ENCODE measurements around the gene NAPEPLD.
"Not testable (repeated sequence)": the region's sequence is repeated elsewhere in the genome, so short reads cannot be mapped to it uniquely, and the experiment has no call there.

Gene NAPEPLD

GRCh38 chr7:103148994-103149807, at the start of gene NAPEPLD:
TSS of gene NAPEPLD (minus strand) at chr7:103149099. CDS start at chr7:103128776, 20,323 bp downstream.
- DNase-seq, result peak; percentile 94

GRCh38 chr7:103198079-103198478, 49.2 kb upstream of the NAPEPLD start:
- not testable (repeated sequence) for DNase-seq

- not testable (repeated sequence) for DNase-seq
Observed at GRCh38 chr7:103195364-103195763, 46.5 kb upstream of the NAPEPLD start.

GRCh38 chr7:103172415-103173146, 23.7 kb upstream of the NAPEPLD start:
- not testable (repeated sequence) for DNase-seq

- not testable (repeated sequence) for DNase-seq
Observed at GRCh38 chr7:103171695-103172414, 23.0 kb upstream of the NAPEPLD start.

GRCh38 chr7:103166921-103167544, 18.1 kb upstream of the NAPEPLD start:
- DNase-seq, result not testable (repeated sequence)

- DNase-seq, result not testable (repeated sequence)
Observed at GRCh38 chr7:103163087-103163825, 14.4 kb upstream of the NAPEPLD start.

GRCh38 chr7:103162641-103163040, 13.7 kb upstream of the NAPEPLD start:
- not testable (repeated sequence) for DNase-seq

GRCh38 chr7:103161998-103162616, 13.2 kb upstream of the NAPEPLD start:
- not testable (repeated sequence) for DNase-seq

DNA sequence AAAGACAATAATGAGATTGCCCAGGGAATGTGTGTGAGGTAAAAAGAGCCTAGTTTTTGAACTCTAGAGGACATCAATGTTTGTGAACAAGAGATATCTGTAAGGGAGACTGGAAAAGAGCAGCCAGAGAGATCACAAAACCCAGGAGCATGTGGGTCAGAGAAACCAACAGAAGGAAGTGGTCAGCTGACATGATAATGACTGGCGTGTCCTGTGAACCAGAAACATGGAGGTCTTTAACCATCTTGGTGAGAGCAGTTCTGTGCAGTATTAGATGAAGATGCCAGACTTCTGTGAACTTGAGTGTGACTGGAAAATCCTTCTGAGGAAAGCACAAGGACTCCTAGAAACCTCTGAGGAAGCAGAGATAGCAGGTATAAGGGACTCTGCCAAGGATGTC, 10.2 kb upstream of the NAPEPLD start:
- peak; percentile 2 for DNase-seq

DNA sequence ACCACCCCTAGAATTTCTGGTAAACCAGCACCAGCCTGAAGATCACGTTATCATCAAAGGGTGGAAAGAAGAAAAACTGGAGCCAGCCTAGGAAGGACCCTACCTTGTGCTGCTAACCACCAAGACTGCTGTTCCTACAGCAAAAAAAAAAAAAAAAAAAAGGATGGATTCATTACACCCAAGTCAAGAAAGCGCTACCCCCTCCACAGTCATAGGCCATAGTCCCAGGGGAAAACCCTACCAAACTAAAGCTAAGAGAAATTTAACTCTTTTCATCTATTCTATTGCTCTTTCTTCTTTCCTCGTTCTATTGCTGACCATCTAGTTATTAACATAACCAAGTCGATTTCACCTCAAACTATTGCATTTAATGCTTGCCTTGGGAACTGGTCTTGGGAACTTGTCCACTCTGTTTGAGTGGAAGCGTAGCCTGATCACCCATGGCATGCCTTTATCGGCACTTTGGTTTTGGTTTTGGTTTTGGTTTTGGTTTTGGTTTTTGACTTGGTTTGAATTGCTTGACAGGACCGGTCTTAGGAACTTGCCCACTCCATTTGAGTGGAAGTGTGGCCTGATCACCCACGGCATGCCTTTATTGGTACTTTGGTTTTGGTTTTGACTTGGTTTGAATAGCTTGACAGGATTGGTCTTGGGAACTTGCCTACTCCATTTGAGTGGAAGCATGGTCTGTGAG, 6.6 kb upstream of the NAPEPLD start:
- peak; percentile 20 for DNase-seq

DNA sequence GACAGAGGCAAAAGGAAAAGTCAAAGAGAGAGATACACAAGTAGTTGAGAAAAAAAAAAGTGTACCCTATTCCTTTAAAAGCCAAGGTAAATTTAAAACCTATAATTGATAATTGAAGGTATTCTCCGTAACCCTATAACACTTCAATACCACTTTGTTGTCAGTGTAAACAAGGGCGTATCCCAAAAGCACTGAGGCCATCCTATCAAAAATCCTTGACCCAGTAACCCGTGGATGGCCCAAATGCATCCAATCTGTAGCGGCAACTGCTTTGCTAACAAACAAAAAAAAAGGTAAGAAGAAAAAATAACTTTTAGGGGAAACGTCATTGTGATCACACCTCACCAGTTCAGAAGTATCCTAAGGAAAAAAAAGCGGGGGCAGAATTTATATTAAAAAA, 5.1 kb upstream of the NAPEPLD start:
- DNase-seq, result no peak

DNA sequence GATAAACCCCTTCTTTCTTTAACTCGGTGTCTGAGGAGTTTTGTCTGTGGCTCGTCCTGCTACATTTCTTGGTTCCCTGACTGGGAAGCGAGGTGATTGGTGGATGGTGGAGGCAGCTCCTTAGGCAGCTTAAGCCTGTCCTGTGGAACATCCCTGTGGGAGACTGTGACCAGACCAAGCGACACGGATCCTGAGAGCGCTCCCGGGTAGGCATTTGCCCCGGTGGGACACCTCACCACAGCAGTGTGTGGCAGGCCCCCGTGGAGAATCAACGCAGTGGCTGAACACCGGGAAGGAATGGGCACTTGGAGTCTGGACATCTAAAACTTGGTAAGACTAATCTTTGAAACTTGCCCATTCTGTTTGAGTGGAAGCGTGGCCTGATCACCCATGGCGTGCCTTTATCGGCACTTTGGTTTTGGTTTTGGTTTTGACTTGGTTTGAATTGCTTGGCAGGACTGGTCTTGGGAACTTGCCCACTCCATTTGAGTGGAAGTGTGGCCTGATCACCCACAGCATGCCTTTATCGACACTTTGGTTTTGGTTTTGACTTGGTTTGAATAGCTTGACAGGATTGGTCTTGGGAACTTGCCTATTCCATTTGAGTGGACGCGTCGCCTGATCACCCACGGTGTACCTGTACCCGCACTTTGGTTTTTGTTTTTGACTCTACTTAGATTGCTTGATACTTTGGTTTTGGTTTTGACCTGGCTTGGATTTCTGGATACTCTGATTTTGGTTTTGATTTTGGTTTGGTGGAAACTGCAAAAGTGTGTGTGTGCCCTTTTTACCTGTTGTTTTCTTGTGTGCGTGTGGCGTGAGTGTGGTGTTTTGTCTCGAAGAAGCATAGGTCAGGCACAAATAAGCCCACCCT, 4.1 kb upstream of the NAPEPLD start:
- not testable (repeated sequence) for DNase-seq

GRCh38 chr7:103151993-103152676, 3.2 kb upstream of the NAPEPLD start:
- DNase-seq, result not testable (repeated sequence)

- DNase-seq, result no peak
Observed at GRCh38 chr7:103150192-103150591, 1.3 kb upstream of the NAPEPLD start.

- DNase-seq, result no peak
Observed at GRCh38 chr7:103149808-103150180, 895 bp upstream of the NAPEPLD start.

GRCh38 chr7:103148131-103148993, 537 bp downstream of the NAPEPLD start:
- no peak for DNase-seq

DNA sequence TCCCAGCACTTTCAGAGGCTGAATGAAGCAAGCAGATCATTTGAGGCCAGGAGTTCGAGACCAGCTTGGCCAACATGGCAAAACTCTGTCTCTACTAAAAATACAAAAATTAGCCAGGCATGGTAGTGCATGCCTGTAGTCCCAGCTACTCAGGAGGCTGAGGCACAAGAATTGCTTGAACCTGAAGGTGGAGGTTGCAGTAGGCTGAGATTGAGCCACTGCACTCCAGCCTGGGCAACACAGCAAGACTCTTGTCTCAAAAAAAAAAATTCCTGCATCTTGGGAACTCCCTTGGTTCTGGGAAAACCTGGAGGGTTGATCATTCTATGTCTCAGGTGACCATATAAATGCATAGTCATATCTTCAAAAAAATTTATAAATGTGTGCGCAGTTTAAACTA, 4.1 kb downstream of the NAPEPLD start:
- not testable (repeated sequence) for DNase-seq

All from islet precursor cell (in vitro differentiated cells).